HAP-1 (cell line): ENCODE measurements around the gene IRAG1.

Source experiments
- DNase-seq, 2 experiments: peaks; one replicate each; pipeline ENCODE4 v3.0.0-alpha.2; 2016 to 2020; ENCODE audit warnings: low spot score in 2 of 2
- H3K27me3 ChIP-seq: fragments of 250-450 bp; sonication (Bioruptor Pico); 2 replicates; pipeline ENCODE4 v1.5.1; 2020; ENCODE audit warnings: low read depth, mild to moderate bottlenecking, moderate library complexity
- H3K36me3 ChIP-seq: fragments of 250-450 bp; sonication (Bioruptor Pico); replicated peaks from 2 replicates; pipeline ENCODE4 v1.5.1; 2020; ENCODE audit warnings: mild to moderate bottlenecking
- H3K4me1 ChIP-seq: fragments of 250-450 bp; sonication (Bioruptor Pico); 2 replicates; pipeline ENCODE4 v1.5.1; 2020; ENCODE audit warnings: mild to moderate bottlenecking
- H3K4me3 ChIP-seq: fragments of 250-450 bp; sonication (Bioruptor Pico); 2 replicates; pipeline ENCODE4 v1.5.1; 2020; ENCODE audit warnings: mild to moderate bottlenecking, moderate library complexity
- H3K9me3 ChIP-seq: fragments of 250-450 bp; sonication (Bioruptor Pico); 2 replicates; pipeline ENCODE4 v1.5.1; 2020; ENCODE audit warnings: mild to moderate bottlenecking, moderate library complexity
- in situ Hi-C: fragments of 300-500 bp; cut with MboI; formaldehyde crosslinking; loops from 3 replicates; pipeline ENCODE4 v1.14.3; 2020; ENCODE audit warnings: low sequenced_read_pairs, inconsistent platforms, mixed read lengths

Gene IRAG1

GRCh38 chr11:10667521-10667885, 26.1 kb downstream of the IRAG1 start:
- Histone ChIP-seq H3K27me3 (peaks cover 1% of the 10 kb centered on the region; the same call in 1 of the 2 replicates), H3K36me3 (no peaks in the 10 kb centered on the region), H3K4me3 (no peak overlapping the region), H3K4me1 (no peaks in the 10 kb centered on the region), H3K9me3 (no peaks in the 10 kb centered on the region)
- DNase-seq = no peak
- in situ Hi-C loops = no loop called here

DNA sequence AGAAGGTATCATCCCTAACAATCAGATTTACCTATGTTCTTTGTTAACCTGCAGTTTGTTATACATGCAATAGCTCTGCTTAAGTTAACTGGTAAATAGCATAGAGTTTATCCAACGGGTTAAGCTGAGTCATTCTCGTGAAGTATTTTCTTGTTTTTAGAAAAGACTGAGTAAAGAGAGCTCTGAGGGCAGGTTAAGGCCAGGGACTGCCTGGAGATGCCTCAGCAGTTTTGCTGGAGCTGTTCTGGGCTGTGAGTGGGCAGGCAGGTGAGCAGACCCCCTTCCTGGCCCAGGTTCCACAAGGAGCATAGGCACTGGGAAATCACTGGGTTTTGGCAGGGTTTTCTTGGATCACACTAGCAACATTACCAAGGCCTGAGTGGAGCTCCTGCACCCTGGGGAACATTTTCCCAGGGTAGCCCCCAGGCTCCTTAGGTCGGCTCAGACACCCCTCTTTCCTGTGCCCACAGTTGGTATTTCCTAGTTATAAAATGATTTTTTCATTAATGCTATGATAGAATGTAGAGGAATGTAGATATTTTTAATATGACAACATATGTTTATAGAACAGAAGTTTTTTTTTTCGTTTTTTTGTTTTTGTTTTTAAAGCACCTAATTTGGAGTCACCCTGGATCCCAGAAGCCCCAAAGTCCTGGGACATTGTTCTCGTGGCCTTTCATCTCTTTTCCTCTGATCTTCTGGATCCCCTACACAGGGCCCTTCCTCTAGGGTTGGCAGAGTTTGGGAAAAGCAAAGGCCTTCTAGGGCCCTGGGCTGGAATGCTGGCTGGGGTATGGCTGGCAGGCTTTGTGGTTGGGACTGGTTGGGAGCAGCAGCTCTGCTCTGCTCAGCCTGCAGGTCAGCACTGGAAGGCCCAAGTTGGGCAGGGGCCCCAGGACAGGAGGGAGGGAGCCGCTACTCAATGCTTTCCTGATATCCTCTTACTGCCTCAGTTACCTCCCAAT, 26.7 kb downstream of the IRAG1 start:
- no peak for DNase-seq

DNA sequence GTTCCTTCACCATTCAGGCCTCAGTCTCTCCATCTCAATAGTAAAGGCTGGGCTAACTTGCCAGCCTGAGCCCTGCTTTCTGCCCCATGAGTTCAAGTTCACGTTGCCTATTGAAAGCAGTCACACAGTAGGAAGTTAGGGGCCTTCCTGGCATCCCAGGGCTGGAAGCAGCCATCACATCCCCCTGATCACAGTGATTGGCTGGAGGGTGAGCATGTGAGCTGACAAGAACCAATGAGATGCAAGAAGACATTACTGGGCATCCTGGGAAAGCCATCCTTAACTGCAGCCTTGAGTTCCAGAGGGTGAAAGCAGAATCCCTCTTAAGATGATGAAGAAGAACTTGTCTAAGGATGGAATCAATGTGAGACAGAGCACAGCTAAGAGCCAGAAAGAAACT, 29.1 kb downstream of the IRAG1 start:
- Histone ChIP-seq H3K4me1 (no peaks in the 10 kb centered on the region), H3K4me3 (no peak overlapping the region), H3K36me3 (no peaks in the 10 kb centered on the region), H3K9me3 (no peaks in the 10 kb centered on the region), H3K27me3 (no peaks in the 10 kb centered on the region)
- in situ Hi-C loops = no loop called here
- no peak for DNase-seq

More for the DNA sequence above, 26.7 kb downstream of the IRAG1 start:
- Histone ChIP-seq H3K9me3 (no peaks in the 10 kb centered on the region), H3K4me3 (no peak overlapping the region), H3K36me3 (no peaks in the 10 kb centered on the region), H3K4me1 (no peaks in the 10 kb centered on the region), H3K27me3 (no peaks in the 10 kb centered on the region)
- in situ Hi-C loops = no loop called here

- in situ Hi-C loops = no loop called here
- Histone ChIP-seq H3K27me3 (no peaks in the 10 kb centered on the region), H3K9me3 (no peaks in the 10 kb centered on the region), H3K4me3 (no peak overlapping the region), H3K4me1 (no peaks in the 10 kb centered on the region), H3K36me3 (no peaks in the 10 kb centered on the region)
- no peak for DNase-seq
These were observed 29.6 kb downstream of the IRAG1 start for GRCh38 chr11:10663990-10664389.

DNA sequence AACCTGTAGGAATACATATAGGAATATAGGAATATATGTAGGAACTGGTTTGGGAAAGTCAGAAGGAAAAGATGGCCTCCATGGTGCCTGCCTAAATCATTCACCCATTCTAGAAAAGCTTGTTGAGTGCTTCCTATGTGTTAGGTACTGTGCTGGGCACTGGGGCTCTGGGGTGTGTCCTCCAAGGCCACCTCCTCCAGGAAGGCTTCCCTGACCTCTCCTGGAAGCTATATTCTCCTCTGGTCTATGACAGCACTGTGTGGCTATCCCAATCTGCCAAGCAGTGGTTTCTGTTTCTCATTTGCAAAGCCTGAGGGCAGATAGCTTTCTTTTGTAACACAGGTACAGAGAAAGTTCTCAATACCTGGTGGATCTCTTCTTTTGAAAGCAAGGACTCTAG, 30.2 kb downstream of the IRAG1 start:
- H3K4me3 ChIP-seq = no peak overlapping the region
- in situ Hi-C loops = no loop called here
- H3K27me3 ChIP-seq = no peaks in the 10 kb centered on the region
- no peaks in the 10 kb centered on the region for H3K9me3 ChIP-seq
- no peaks in the 10 kb centered on the region for H3K36me3 ChIP-seq
- no peaks in the 10 kb centered on the region for H3K4me1 ChIP-seq
- no peak for DNase-seq

DNA sequence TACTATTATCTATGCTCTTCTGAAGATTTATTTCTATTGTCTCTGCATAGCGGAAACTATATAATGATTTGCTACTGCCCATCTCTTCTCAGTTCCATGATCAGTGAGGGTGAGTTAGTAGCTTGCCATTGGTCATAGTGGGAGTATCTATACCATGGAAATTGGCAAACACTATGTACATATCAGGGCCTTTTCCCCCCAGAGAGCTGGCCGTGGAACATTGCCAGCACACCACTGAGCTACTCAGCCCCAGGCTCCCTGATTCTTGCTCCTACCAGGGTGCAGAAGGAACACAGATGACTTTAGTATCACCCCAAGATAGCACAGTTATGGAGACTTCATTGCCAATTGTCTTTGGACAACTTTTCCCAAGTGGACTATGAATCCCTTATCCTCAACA, 33.2 kb downstream of the IRAG1 start:
- H3K9me3 ChIP-seq = no peaks in the 10 kb centered on the region
- in situ Hi-C loops = no loop called here
- peaks cover 12% of the 10 kb centered on the region for H3K4me1 ChIP-seq
- no peak overlapping the region for H3K4me3 ChIP-seq
- H3K27me3 ChIP-seq = no peaks in the 10 kb centered on the region
- no peak for DNase-seq
- no peaks in the 10 kb centered on the region for H3K36me3 ChIP-seq

GRCh38 chr11:10659339-10660216, 34.0 kb downstream of the IRAG1 start:
- peaks cover 12% of the 10 kb centered on the region for H3K4me1 ChIP-seq
- in situ Hi-C loops = no loop called here
- no peaks in the 10 kb centered on the region for H3K9me3 ChIP-seq
- no peak for DNase-seq
- H3K27me3 ChIP-seq = no peaks in the 10 kb centered on the region
- H3K36me3 ChIP-seq = no peaks in the 10 kb centered on the region
- H3K4me3 ChIP-seq = no peak overlapping the region

DNA sequence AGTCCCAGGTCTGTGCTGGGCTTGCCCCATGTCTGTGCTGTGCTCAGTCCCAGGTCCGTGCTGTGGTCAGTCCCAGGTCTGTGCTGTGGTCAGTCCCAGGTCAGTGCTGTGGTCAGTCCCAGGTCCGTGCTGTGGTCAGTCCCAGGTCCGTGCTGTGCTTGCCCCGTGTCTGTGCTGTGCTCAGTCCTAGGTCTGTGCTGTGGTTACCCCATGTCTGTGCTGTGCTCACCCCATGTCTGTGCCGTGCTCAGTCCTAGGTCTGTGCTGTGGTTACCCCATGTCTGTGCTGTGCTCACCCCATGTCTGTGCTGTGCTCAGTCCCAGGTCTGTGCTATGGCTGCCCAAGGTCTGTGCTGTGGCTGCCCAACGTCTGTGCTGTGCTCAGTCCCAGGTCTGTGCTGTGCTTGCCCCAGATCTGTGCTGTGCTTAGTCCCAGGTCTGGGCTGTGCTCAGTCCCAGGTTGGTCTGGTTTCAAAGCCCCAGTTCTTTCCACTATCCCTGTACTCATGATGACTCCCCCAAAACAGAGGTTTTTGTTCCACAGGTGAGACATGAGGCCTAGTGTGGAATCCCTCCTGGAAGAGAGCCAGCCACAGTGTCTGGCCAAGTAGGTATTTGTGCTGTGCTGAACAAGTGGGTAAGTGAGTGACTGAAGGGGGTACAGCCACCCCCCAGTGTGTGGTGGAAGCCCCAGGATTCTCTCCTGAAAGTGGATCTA, 34.8 kb downstream of the IRAG1 start:
- no peaks in the 10 kb centered on the region for H3K36me3 ChIP-seq
- H3K9me3 ChIP-seq = no peaks in the 10 kb centered on the region
- no peaks in the 10 kb centered on the region for H3K27me3 ChIP-seq
- in situ Hi-C loops = no loop called here
- no peak for DNase-seq
- H3K4me3 ChIP-seq = no peak overlapping the region
- peaks cover 12% of the 10 kb centered on the region for H3K4me1 ChIP-seq

DNA sequence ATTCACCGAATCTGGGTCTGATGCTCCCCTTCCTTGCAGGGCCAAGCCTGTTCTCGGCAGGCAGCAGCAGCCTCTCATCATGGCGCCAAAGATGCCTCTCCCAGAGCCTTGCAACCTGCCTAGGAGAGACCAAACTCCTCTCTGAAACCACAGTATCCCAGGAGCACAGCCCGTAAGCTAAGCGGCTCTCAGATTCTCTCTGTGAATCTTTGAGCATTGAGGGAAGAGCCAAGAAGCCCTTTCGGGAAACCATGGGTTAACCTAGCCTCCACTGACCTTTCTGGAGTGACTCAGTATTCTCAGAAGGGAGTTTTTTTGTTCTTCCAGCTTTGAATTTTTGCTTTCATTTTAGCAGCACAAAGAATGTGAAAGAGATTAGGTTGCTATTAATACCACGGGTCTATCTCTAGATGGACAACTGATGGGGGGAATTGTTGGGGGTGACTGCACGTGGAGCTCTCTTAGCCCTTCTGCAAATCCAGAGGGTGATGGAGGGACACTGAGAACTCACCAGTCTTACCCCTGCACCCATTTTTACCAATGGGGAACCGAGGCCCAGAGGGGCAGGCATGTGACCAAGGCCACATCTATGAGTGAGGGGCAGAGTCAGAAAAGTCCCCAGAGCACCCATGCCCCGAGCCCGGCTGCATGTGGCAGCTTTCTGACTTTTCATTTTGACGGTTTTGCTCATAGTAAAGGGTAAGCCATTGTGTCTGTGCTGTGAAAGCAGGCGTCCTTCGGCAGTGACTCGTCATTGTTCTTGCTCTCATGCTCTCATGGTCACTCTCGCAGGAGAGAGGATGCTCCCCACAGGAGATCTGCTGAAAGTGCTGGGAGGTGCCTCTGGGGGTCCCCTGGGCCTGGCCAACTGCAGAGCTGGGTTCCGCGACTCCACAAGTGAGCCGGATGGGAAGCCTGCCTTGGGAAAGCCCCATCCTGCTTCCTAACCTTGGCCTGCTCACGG, 36.0 kb downstream of the IRAG1 start:
- DNase-seq = peak; percentile 11 to 34
- Histone ChIP-seq H3K4me3 (no peak overlapping the region), H3K9me3 (no peaks in the 10 kb centered on the region), H3K27me3 (no peaks in the 10 kb centered on the region), H3K36me3 (no peaks in the 10 kb centered on the region), H3K4me1 (peaks cover 12% of the 10 kb centered on the region)
- in situ Hi-C loops = no loop called here

DNA sequence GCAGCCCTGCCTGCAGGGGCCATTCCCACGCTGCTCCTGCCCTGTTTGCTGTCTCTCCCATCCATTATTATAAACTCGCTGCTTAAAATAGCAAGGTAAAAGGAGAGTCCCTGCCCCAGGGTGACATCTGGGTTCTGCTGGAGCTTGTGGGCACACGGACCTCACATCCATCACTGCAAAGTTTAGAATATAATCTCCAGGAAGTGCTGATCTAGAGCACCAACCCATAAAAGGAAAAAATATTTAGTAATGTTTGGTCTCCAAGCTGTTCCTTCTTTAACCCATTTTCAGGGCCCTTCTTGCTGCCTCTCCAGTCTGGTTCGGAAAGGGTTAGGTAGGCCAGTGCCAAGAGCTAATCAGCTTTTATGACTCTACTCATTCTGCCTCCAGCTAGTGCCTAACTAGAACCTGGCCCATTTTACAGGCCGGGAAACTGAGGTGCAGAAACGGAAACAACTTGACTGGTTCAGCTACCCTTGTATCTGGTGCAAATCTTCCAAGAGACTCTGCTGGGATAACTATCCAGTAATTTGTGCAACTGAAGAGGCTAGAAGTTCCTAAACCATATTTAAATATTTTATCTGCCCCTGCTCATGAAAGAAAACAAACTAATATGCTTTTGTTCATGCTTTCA, 37.5 kb downstream of the IRAG1 start:
- in situ Hi-C loops = no loop called here
- no peak for DNase-seq
- Histone ChIP-seq H3K4me3 (no peak overlapping the region), H3K9me3 (no peaks in the 10 kb centered on the region), H3K27me3 (no peaks in the 10 kb centered on the region), H3K36me3 (no peaks in the 10 kb centered on the region), H3K4me1 (peaks cover 14% of the 10 kb centered on the region)

DNA sequence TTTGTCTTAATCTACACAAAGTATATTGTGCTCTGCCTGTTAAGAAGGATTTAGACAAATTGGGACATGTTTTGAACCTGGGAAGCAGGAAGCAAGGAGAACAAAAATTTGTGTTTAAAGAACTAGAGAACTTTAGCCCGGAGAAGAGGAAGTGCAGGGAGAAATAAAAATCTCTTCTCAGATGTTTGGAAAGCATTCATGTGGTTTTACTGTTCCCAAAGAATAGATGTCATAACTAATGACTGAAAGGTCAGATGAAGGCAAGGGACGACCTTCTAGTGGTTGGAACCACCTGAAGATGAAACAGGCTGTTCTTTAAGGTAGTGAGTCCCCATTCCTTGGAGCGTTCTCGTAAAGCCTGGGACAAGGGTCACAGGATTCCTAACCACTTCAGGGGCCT, 38.3 kb downstream of the IRAG1 start:
- no peak overlapping the region for H3K4me3 ChIP-seq
- H3K27me3 ChIP-seq = no peaks in the 10 kb centered on the region
- in situ Hi-C loops = no loop called here
- no peak for DNase-seq
- H3K9me3 ChIP-seq = no peaks in the 10 kb centered on the region
- peaks cover 22% of the 10 kb centered on the region for H3K4me1 ChIP-seq
- no peaks in the 10 kb centered on the region for H3K36me3 ChIP-seq

DNA sequence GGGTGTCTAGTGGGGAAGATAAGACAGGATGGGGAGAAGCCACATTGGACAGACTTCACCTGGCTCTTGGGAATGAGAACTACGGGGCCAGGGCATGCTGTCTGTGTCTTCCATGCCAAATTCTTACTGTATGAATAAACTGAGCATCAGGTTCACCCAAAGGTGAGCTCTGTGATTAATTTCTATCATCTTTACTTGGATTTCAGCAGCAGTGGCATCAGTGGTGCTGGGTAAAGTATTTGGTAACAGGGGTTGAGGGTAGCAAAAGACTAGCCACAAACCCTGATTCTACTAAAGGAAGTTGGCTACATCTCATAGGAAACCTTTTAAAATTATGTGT, 38.8 kb downstream of the IRAG1 start:
- DNase-seq = no peak
- H3K4me1 ChIP-seq = peaks cover 23% of the 10 kb centered on the region
- H3K27me3 ChIP-seq = no peaks in the 10 kb centered on the region
- in situ Hi-C loops = no loop called here
- H3K9me3 ChIP-seq = no peaks in the 10 kb centered on the region
- no peak overlapping the region for H3K4me3 ChIP-seq
- no peaks in the 10 kb centered on the region for H3K36me3 ChIP-seq
